ENCODE data around the gene OR6J1. TPM values are rescaled to one million over a fixed set of nuclear protein-coding genes. Genes with fewer than 3 reads are reported as not detected.

Gene OR6J1
- total and polyA plus RNA-seq, 10 of the 15 experiments (the other 5 are each of a cell fraction or from before 2014, with no cell fraction given) = not detected

GRCh38 chr14:22613106-22613695, 31.0 kb downstream of the OR6J1 start:
- no peaks in the 10 kb centered on the region for H3K27me3 ChIP-seq (replicated peaks in 1 of 2; ENCODE audit: control insufficient read depth in 2 of 2, insufficient read depth in 2 of 2, low read length in 1 of 2)
- peaks cover 5% of the 10 kb centered on the region for H3K4me1 ChIP-seq (ENCODE audit: control insufficient read depth, insufficient read depth, low read length)
- no peak overlapping the region for H3K4me3 ChIP-seq
- H2AFZ ChIP-seq (ENCODE audit: control insufficient read depth, low read depth, low read length) = no peak overlapping the region
- H3K9ac ChIP-seq (ENCODE audit: control insufficient read depth, insufficient read depth, low read length) = no peak overlapping the region
- no peaks in the 10 kb centered on the region for H3K79me2 ChIP-seq (ENCODE audit: control insufficient read depth, insufficient read depth, low read length)
- ATAC-seq (no peak), DNase-seq (ENCODE audit: low read depth, low spot score) (no peak), FAIRE-seq (no peak)
- H3K36me3 ChIP-seq (ENCODE audit: control insufficient read depth in 2 of 2, insufficient read depth in 2 of 2, low read length in 1 of 2) = peaks cover 0 to 7% of the 10 kb centered on the region in 2 experiments; a peak in 2 of 4 replicates
- H3K27ac ChIP-seq (ENCODE audit: control insufficient read depth, insufficient read depth) = no peak overlapping the region
- intact Hi-C loops (cut with micrococcal nuclease; ENCODE audit: unreplicated experiment) = no loop called here
- in situ Hi-C loops (cut with MboI) = no loop called here
- no peaks in the 10 kb centered on the region; the same call in 2 of the 3 replicates for H3K9me3 ChIP-seq (replicated peaks; ENCODE audit: control insufficient read depth, insufficient read depth, low read length)
- BruUV-seq (replicated peaks) = no TSS peak
- POLR2A ChIA-PET = no interaction called here
- TF ChIP-seq ZSCAN29 (IDR thresholded peaks at IDR 0.05) (no peak), ZZZ3 (IDR thresholded peaks at IDR 0.05; ENCODE audit: control insufficient read depth, insufficient read length, low read depth) (no peak), SKIL (IDR thresholded peaks at IDR 0.05; ENCODE audit: low read depth, poor library complexity, severe bottlenecking) (no peak), SMAD5 (IDR thresholded peaks at IDR 0.05; ENCODE audit: low read depth) (no peak)
- no peaks in the 10 kb centered on the region for H4K20me1 ChIP-seq (ENCODE audit: control insufficient read depth, insufficient read depth)
- SMC1A ChIA-PET (ENCODE audit: uncharacterized antibody, unreplicated experiment) = interaction anchor here (1.1 kb wide), 1 partner anchor 40 kb away, joined by 4 read pairs; no protein-coding TSS in a partner anchor
- CTCF ChIA-PET = interaction anchor here (1.0 to 1.3 kb wide), 2 partner anchors 42 to 391 kb away, joined by 3 read pairs; no protein-coding TSS in a partner anchor
- 28% methylated on average over 2 of the region's 2 CpGs for WGBS (ENCODE audit: insufficient coverage, insufficient replicate concordance, low lambda C conversion rate, missing lambda C conversion rate)
- RAD21 ChIA-PET (ENCODE audit: unreplicated experiment) = interaction anchor here (0.6 to 1.5 kb wide), 2 partner anchors 12 to 1634 kb away, joined by 3 read pairs; no protein-coding TSS in a partner anchor
- H3K4me2 ChIP-seq (ENCODE audit: control insufficient read depth, insufficient read depth) = no peak overlapping the region

GRCh38 chr14:22610931-22611330, 33.2 kb downstream of the OR6J1 start:
- DNase-seq (ENCODE audit: low read depth, low spot score) (no peak), ATAC-seq (no peak), FAIRE-seq (no peak)
- peaks cover 0 to 11% of the 10 kb centered on the region in 2 experiments; a peak in 2 of 4 replicates for H3K36me3 ChIP-seq (ENCODE audit: control insufficient read depth in 2 of 2, insufficient read depth in 2 of 2, low read length in 1 of 2)
- H3K4me2 ChIP-seq (ENCODE audit: control insufficient read depth, insufficient read depth) = no peak overlapping the region
- no peaks in the 10 kb centered on the region for H4K20me1 ChIP-seq (ENCODE audit: control insufficient read depth, insufficient read depth)
- peaks cover 5% of the 10 kb centered on the region for H3K4me1 ChIP-seq (ENCODE audit: control insufficient read depth, insufficient read depth, low read length)
- TF ChIP-seq CREM (IDR thresholded peaks at IDR 0.05; ENCODE audit: low read depth) (no peak), IKZF1 (conservative IDR thresholded peaks at IDR 0.05) (no peak), YBX1 (IDR thresholded peaks at IDR 0.05) (no peak), SRF (IDR thresholded peaks at IDR 0.05; ENCODE audit: low read depth in 2 of 2, low read length in 2 of 2) (no peak)
- no TSS peak for BruUV-seq (replicated peaks)
- ChIA-PET RAD21 (ENCODE audit: unreplicated experiment) (no interaction called here), SMC1A (ENCODE audit: uncharacterized antibody, unreplicated experiment) (no interaction called here), POLR2A (no interaction called here), CTCF (no interaction called here)
- H3K9ac ChIP-seq (ENCODE audit: control insufficient read depth, insufficient read depth, low read length) = no peak overlapping the region
- intact Hi-C loops (cut with micrococcal nuclease; ENCODE audit: unreplicated experiment) (no loop called here), in situ Hi-C loops (cut with MboI) (no loop called here)
- H3K27me3 ChIP-seq (replicated peaks in 1 of 2; ENCODE audit: control insufficient read depth in 2 of 2, insufficient read depth in 2 of 2, low read length in 1 of 2) = no peaks in the 10 kb centered on the region
- no peak overlapping the region for H2AFZ ChIP-seq (ENCODE audit: control insufficient read depth, low read depth, low read length)
- no peaks in the 10 kb centered on the region; the same call in 2 of the 3 replicates for H3K9me3 ChIP-seq (replicated peaks; ENCODE audit: control insufficient read depth, insufficient read depth, low read length)
- 83% methylated on average over 2 of the region's 2 CpGs for WGBS (ENCODE audit: insufficient coverage, insufficient replicate concordance, low lambda C conversion rate, missing lambda C conversion rate)
- no peak overlapping the region for H3K4me3 ChIP-seq
- H3K79me2 ChIP-seq (ENCODE audit: control insufficient read depth, insufficient read depth, low read length) = no peaks in the 10 kb centered on the region
- no peak overlapping the region for H3K27ac ChIP-seq (ENCODE audit: control insufficient read depth, insufficient read depth)
